ENCODE results near the gene TBCCD1. TPM values are rescaled to one million over a fixed set of nuclear protein-coding genes. Genes with fewer than 3 reads are reported as not detected.

The TBCCD1 gene
- total RNA-seq, 1 donor from 2014 or later = 19.5 TPM

DNA sequence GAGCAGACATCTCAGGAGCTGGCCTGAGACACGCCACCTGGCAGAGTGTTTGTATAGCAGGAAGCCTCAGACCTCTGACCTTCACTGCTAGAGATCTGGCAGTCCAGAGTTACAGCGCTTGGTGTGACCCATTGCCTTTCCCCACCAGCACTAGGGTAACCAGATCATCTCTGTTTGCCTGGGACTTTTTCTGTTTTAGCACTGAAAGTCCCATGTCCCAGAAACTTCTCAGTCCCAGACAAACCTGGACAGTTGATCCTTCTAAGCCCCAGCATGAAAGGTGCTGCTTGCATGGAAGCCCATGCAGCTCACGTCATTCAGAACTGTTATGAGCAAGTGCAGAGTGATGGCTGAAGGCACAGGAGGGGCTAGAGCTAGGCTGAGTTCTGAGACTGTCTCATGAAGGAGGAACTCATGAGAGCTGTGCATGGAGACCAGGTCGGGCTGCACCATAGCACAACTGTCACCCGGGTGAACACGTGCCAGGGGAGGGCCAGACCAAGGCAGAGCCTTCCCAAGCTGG is 27.5 kb upstream of the TBCCD1 start:
- no peaks in the 10 kb centered on the region for H3K9me3 Mint-ChIP-seq (ENCODE audit: unreplicated experiment)
- no peaks in the 10 kb centered on the region for H3K36me3 Mint-ChIP-seq (ENCODE audit: low read depth, unreplicated experiment)
- H3K4me1 Mint-ChIP-seq (ENCODE audit: unreplicated experiment) = peaks cover 3% of the 10 kb centered on the region
- no peak overlapping the region for H3K4me3 Mint-ChIP-seq (ENCODE audit: unreplicated experiment)
- TF ChIP-seq, protein P1, sequence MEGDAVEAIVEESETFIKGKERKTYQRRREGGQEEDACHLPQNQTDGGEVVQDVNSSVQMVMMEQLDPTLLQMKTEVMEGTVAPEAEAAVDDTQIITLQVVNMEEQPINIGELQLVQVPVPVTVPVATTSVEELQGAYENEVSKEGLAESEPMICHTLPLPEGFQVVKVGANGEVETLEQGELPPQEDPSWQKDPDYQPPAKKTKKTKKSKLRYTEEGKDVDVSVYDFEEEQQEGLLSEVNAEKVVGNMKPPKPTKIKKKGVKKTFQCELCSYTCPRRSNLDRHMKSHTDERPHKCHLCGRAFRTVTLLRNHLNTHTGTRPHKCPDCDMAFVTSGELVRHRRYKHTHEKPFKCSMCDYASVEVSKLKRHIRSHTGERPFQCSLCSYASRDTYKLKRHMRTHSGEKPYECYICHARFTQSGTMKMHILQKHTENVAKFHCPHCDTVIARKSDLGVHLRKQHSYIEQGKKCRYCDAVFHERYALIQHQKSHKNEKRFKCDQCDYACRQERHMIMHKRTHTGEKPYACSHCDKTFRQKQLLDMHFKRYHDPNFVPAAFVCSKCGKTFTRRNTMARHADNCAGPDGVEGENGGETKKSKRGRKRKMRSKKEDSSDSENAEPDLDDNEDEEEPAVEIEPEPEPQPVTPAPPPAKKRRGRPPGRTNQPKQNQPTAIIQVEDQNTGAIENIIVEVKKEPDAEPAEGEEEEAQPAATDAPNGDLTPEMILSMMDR (IDR thresholded peaks at IDR 0.05; ENCODE audit: unreplicated experiment) = no peak
- no peak overlapping the region for H3K27ac Mint-ChIP-seq (ENCODE audit: unreplicated experiment)
- DNase-seq (ENCODE audit: low spot score) = no peak
- H3K27me3 Mint-ChIP-seq (ENCODE audit: unreplicated experiment) = peaks cover 1% of the 10 kb centered on the region

DNA sequence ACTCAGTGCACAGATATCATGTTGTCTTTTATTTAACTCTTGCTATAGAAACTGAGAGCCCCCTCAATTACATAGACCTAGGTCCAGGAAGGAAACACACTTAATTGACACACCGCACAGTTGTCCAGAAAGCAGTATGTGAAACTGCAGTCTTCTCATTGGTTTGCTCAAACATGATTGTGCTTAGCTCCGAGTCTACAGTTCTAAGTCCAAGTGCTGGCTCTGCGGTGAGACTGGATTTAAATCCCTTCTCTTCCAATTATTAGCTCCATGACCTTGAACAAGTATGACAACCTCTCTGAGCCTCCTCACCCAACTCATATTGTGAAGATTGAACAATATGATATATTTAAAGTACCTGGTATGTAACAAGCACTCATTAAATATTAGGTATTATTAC is 26.7 kb upstream of the TBCCD1 start:
- Mint-ChIP-seq H3K27ac (ENCODE audit: unreplicated experiment) (no peak overlapping the region), H3K4me1 (ENCODE audit: unreplicated experiment) (peaks cover 7% of the 10 kb centered on the region), H3K27me3 (ENCODE audit: unreplicated experiment) (peaks cover 1% of the 10 kb centered on the region), H3K9me3 (ENCODE audit: unreplicated experiment) (no peaks in the 10 kb centered on the region), H3K4me3 (ENCODE audit: unreplicated experiment) (no peak overlapping the region), H3K36me3 (ENCODE audit: low read depth, unreplicated experiment) (no peaks in the 10 kb centered on the region)
- no peak for DNase-seq (ENCODE audit: low spot score)
- TF ChIP-seq, protein P1 (IDR thresholded peaks at IDR 0.05; ENCODE audit: unreplicated experiment) = no peak

DNA sequence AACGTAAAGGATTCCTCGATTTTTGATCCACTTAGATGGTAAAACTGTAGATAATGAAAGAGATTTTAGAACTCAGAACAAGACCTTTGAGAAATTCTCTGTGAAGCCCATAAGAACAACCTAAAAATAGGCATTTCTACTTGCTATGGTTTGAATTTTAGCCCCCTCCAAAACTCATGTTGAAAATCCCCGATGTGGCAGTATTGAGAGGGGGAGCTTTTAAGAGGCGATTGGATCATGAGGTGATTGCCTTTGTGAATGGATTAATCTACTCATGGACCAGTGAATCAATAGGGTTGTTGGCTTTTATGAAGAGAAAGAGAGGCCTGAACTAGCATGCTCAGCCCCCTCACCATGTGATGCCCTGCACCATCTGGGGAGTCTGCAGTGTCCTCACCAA is 25.5 kb upstream of the TBCCD1 start:
- Mint-ChIP-seq H3K36me3 (ENCODE audit: low read depth, unreplicated experiment) (no peaks in the 10 kb centered on the region), H3K4me3 (ENCODE audit: unreplicated experiment) (no peak overlapping the region), H3K27me3 (ENCODE audit: unreplicated experiment) (peaks cover 1% of the 10 kb centered on the region), H3K4me1 (ENCODE audit: unreplicated experiment) (peaks cover 14% of the 10 kb centered on the region), H3K9me3 (ENCODE audit: unreplicated experiment) (no peaks in the 10 kb centered on the region), H3K27ac (ENCODE audit: unreplicated experiment) (no peak overlapping the region)
- TF ChIP-seq, protein P1 (IDR thresholded peaks at IDR 0.05; ENCODE audit: unreplicated experiment) = no peak
- DNase-seq (ENCODE audit: low spot score) = no peak

DNA sequence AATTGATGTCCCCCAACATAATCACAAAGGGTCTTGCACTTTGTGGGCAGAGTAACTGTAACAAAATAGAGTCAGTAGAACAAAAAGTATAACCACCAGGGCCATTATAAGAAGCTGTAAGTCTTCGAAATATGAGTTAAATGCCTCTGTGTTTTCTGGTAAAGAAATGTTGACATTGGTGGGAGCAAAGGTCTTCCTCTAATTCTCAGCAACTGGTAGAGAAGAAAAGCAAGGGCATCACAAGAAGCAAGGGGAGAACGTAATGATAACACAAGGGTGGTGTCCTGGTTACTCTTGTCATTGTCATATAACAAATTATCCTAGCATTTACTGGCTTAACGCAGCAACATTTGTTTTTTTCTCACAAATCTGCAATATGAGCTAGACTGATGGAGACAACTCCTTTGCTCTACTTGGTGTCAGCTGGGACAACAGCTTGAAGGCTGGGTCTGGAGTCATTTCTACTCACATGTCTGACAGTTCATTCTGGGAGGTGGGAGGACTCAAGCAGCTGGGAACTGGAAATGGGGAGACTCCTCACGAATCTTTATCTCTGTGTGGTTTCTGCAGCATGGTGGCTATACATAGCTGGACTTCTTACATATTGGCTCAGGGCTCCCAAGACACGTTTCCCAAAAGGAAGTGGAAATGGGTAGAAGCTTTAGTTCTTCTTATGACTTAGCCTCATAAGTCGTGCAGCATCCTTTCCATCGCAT is 23.6 kb upstream of the TBCCD1 start:
- Mint-ChIP-seq H3K27ac (ENCODE audit: unreplicated experiment) (no peak overlapping the region), H3K36me3 (ENCODE audit: low read depth, unreplicated experiment) (no peaks in the 10 kb centered on the region), H3K27me3 (ENCODE audit: unreplicated experiment) (no peaks in the 10 kb centered on the region), H3K4me3 (ENCODE audit: unreplicated experiment) (no peak overlapping the region), H3K4me1 (ENCODE audit: unreplicated experiment) (peaks cover 14% of the 10 kb centered on the region), H3K9me3 (ENCODE audit: unreplicated experiment) (no peaks in the 10 kb centered on the region)
- DNase-seq (ENCODE audit: low spot score) = no peak
- TF ChIP-seq, protein P1 (IDR thresholded peaks at IDR 0.05; ENCODE audit: unreplicated experiment) = no peak

DNA sequence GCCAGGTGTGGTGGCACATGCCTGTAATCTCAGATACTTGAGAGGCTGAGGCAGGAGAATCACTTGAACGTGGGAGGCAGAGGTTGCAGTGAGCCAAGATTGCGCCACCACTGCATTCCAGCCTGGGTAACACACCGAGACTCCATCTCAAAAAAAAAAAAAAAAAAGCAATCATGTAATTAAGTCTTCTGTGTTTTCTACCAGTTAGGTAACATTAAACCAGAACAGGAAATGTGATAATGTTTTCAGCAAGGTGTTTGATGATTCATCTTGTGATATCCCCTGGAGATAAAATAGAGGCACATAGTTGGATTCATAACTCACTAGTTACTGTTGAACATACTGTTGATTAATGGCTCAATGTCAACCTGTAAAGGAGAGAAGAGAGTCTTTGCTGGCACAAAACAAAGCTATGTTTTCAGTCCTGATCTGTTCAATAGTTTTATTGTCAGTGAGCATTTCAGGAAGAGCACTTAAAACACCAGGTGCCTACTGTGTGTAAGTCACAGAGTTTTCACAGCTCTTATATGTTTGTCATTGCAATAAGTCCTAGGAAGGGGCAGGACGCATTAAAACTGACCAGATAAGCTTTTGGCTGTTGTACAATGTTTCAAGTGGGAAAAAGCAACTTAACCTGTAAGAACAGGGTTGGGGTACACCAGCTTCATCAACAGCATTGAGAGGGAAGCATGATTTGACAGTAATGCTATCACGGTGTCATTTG is 22.9 kb upstream of the TBCCD1 start:
- peaks cover under 1% of the 10 kb centered on the region for H3K36me3 Mint-ChIP-seq (ENCODE audit: low read depth, unreplicated experiment)
- peaks cover 14% of the 10 kb centered on the region for H3K4me1 Mint-ChIP-seq (ENCODE audit: unreplicated experiment)
- H3K4me3 Mint-ChIP-seq (ENCODE audit: unreplicated experiment) = no peak overlapping the region
- no peaks in the 10 kb centered on the region for H3K27me3 Mint-ChIP-seq (ENCODE audit: unreplicated experiment)
- TF ChIP-seq, protein P1 (IDR thresholded peaks at IDR 0.05; ENCODE audit: unreplicated experiment) = no peak
- no peaks in the 10 kb centered on the region for H3K9me3 Mint-ChIP-seq (ENCODE audit: unreplicated experiment)
- H3K27ac Mint-ChIP-seq (ENCODE audit: unreplicated experiment) = no peak overlapping the region
- DNase-seq (ENCODE audit: low spot score) = no peak

Measured in endothelial cell (in vitro differentiated cells).